Measurements from ENCODE around the gene DGKB.

The DGKB gene

GRCh38 chr7:14585232-14585631 is 317.3 kb downstream of the DGKB start:
- no peaks in the 10 kb centered on the region for H3K9me3 ChIP-seq
- no peaks in the 10 kb centered on the region for H3K36me3 ChIP-seq
- no peaks in the 10 kb centered on the region for H3K27me3 ChIP-seq
- TF ChIP-seq CTCF (IDR thresholded peaks at IDR 0.05) = no peak
- no peak overlapping the region for H3K27ac ChIP-seq
- no peaks in the 10 kb centered on the region for H3K4me1 ChIP-seq (ENCODE audit: control insufficient read depth in 1 of 2, insufficient read depth in 1 of 2, low read depth in 1 of 2, low read length in 1 of 2)
- no peak overlapping the region for H3K4me3 ChIP-seq (ENCODE audit: low read depth in 1 of 2, low read length in 1 of 2)

GRCh38 chr7:14583518-14583917 is 319.0 kb downstream of the DGKB start:
- no peaks in the 10 kb centered on the region for H3K36me3 ChIP-seq
- H3K9me3 ChIP-seq = no peaks in the 10 kb centered on the region
- H3K4me3 ChIP-seq (ENCODE audit: low read depth in 1 of 2, low read length in 1 of 2) = no peak overlapping the region
- no peaks in the 10 kb centered on the region for H3K27me3 ChIP-seq
- H3K27ac ChIP-seq = no peak overlapping the region
- H3K4me1 ChIP-seq (ENCODE audit: control insufficient read depth in 1 of 2, insufficient read depth in 1 of 2, low read depth in 1 of 2, low read length in 1 of 2) = no peaks in the 10 kb centered on the region
- TF ChIP-seq CTCF (IDR thresholded peaks at IDR 0.05) = no peak

GRCh38 chr7:14582010-14582409 is 320.5 kb downstream of the DGKB start:
- no peak for TF ChIP-seq CTCF (IDR thresholded peaks at IDR 0.05)

GRCh38 chr7:14579971-14580370 is 322.6 kb downstream of the DGKB start:
- no peaks in the 10 kb centered on the region for H3K36me3 ChIP-seq
- no peak for TF ChIP-seq CTCF (IDR thresholded peaks at IDR 0.05)

More at GRCh38 chr7:14582010-14582409, 320.5 kb downstream of the DGKB start:
- Histone ChIP-seq H3K4me3 (ENCODE audit: low read depth in 1 of 2, low read length in 1 of 2) (no peak overlapping the region), H3K9me3 (no peaks in the 10 kb centered on the region), H3K27me3 (no peaks in the 10 kb centered on the region), H3K4me1 (ENCODE audit: control insufficient read depth in 1 of 2, insufficient read depth in 1 of 2, low read depth in 1 of 2, low read length in 1 of 2) (no peaks in the 10 kb centered on the region), H3K27ac (no peak overlapping the region), H3K36me3 (no peaks in the 10 kb centered on the region)

GRCh38 chr7:14576578-14576977 is 326.0 kb downstream of the DGKB start:
- Histone ChIP-seq H3K4me3 (ENCODE audit: low read depth in 1 of 2, low read length in 1 of 2) (no peak overlapping the region), H3K9me3 (no peaks in the 10 kb centered on the region), H3K36me3 (no peaks in the 10 kb centered on the region), H3K27me3 (no peaks in the 10 kb centered on the region), H3K4me1 (ENCODE audit: control insufficient read depth in 1 of 2, insufficient read depth in 1 of 2, low read depth in 1 of 2, low read length in 1 of 2) (no peaks in the 10 kb centered on the region), H3K27ac (no peak overlapping the region)
- TF ChIP-seq CTCF (IDR thresholded peaks at IDR 0.05) = no peak

More at GRCh38 chr7:14579971-14580370, 322.6 kb downstream of the DGKB start:
- Histone ChIP-seq H3K27ac (no peak overlapping the region), H3K4me1 (ENCODE audit: control insufficient read depth in 1 of 2, insufficient read depth in 1 of 2, low read depth in 1 of 2, low read length in 1 of 2) (no peaks in the 10 kb centered on the region), H3K4me3 (ENCODE audit: low read depth in 1 of 2, low read length in 1 of 2) (no peak overlapping the region), H3K9me3 (no peaks in the 10 kb centered on the region), H3K27me3 (no peaks in the 10 kb centered on the region)
